ENCODE results near the gene TRIM6. TPM values are rescaled to one million over a fixed set of nuclear protein-coding genes. Genes with fewer than 3 reads are reported as not detected.

Gene TRIM6, protein sequence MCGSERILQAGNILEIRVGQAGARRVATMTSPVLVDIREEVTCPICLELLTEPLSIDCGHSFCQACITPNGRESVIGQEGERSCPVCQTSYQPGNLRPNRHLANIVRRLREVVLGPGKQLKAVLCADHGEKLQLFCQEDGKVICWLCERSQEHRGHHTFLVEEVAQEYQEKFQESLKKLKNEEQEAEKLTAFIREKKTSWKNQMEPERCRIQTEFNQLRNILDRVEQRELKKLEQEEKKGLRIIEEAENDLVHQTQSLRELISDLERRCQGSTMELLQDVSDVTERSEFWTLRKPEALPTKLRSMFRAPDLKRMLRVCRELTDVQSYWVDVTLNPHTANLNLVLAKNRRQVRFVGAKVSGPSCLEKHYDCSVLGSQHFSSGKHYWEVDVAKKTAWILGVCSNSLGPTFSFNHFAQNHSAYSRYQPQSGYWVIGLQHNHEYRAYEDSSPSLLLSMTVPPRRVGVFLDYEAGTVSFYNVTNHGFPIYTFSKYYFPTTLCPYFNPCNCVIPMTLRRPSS
- 3.0 and 5.1 TPM in 2 replicates for total RNA-seq

DNA sequence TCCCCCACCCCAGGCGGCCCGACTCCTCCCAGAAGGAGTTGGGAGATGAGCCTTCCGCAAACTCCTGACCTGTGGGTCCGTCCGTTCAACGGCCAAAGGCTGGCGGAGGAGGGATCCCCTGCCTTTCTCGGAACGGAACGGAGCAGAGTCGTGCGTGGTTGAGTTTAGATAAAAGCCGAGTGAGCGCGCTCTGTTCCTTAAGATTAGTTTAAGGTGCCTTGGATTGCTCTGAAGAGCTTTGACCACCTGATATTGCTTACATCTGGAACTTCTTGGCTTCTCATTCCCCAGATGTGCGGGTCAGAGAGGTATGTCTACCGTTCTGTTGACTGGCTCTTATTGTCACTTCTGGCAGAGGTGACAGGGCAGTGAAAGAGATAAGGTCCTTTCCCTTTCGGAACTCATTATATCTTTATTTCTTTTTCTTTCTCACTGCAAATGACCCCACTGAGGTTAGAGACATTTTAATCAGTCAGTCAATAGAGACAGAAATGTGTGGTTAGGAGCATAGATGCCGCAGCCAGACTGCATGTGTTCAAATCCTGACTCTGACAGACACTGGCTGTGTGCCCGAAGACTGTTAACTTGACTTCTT lies at the start of gene TRIM6:
TSS of gene TRIM6 (plus strand) at position 31 of the 595 bp plus-strand sequence. CDS start at position 292, 261 bp downstream.

DNA sequence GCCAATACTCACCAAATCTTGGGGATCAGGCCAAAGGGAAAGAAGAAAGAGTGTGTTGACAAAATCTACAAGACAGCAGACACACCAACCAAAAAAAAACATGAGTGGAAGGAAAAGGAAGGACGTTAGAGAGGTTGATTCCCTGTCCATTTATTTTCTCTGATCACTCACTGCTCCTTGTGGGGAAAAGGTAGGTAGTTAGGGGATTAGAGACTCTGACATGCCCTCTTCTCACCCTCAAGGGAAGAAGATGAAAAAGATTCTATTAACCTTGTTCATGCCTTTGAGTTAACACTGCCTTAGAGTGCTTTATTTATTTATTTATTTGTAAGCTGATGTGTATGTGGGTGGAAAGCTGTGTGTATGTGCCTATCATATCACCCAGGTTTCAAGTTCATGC lies 48.0 kb upstream of the TRIM6 start, which contains the start of gene OR52H1:
TSS of gene OR52H1 (minus strand) at position 101 of the 400 bp plus-strand sequence. CDS start 3,035 bp downstream, outside the sequence.

DNA sequence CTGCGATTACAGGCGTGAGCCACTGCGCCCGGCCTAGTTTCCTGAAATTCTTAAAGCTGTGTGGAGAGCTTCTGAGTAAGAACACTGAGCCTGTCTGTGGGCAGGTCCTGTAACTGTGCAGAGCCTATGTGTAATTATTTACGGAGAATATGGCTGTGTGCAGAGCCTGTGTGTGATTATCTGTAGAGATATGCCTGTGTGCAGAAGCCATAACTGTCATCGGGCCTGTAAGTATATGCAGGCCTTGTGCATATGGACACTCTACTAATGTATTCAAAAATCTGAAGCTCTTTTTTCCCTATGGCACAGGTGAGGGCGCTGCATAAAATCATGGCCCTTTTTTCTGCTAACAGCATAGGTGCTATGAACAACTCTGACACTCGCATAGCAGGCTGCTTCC lies 15.9 kb upstream of the TRIM6 start, which contains the start of gene OR52B6:
TSS of gene OR52B6 (plus strand) at position 301 of the 400 bp plus-strand sequence. CDS start at position 301, 0 bp downstream.

DNA sequence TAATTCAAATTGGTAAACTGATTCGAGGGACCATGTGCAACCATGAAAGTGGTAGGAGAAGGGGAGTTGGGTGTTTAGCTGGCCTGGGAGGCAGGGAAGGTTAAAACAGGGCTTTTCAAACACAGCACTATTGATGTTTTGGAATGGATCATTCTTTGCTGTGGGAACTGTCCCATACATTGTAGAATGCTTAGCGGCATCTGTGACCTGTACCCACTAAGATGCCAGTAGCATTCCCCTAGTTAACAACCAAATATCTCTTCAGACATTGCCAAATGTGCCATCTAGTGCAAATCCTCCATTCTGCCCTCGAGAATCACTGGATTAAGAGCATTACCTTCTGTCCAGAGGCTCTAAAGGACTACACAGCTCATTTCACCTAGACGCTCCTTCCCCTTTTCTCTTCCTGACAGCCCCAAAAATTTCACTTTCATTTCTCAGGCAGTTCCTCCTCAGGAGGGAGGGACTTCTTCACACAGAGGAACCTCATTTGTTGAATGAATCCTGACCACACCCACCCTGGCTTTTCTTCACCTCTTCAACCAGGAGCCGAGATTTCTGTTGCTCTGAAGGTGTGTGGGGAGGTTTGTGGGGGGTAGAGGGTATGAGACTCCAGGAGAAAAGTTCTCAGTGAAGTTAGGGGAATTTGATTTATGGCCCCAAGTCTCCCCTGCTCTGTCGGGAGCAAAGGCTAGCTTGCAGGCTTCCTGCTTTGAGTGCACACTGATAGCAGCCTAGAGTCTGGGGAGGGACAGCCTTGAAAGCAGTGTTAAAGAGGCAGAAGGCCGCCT lies 28.2 kb downstream of the TRIM6 start, which contains the start of gene TRIM34:
TSS of gene TRIM34 (plus strand) at position 513 of the 791 bp plus-strand sequence. CDS start 7,331 bp downstream, outside the sequence.

Other genes with a start within 250 kb of the TRIM6 start
- gene OR51B6, start 245.1 kb upstream of the TRIM6 start, total RNA-seq: not detected in 2 replicates
- gene OR51M1, start 212.8 kb upstream of the TRIM6 start, total RNA-seq: not detected in 2 replicates
- gene OR51Q1, start 174.5 kb upstream of the TRIM6 start, total RNA-seq: not detected in 2 replicates
- not detected in 2 replicates for gene OR51I1, start 155.1 kb upstream of the TRIM6 start, total RNA-seq
- not detected in 2 replicates for gene OR51I2, start 147.3 kb upstream of the TRIM6 start, total RNA-seq
- not detected in 2 replicates for gene OR52D1, start 108.0 kb upstream of the TRIM6 start, total RNA-seq
- 0.10 and 0.26 TPM in 2 replicates for gene UBQLN3, start 86.7 kb upstream of the TRIM6 start, total RNA-seq
- 0.23 and 0.33 TPM in 2 replicates for gene UBQLNL, start 79.9 kb upstream of the TRIM6 start, total RNA-seq
- 0.91 and 0.99 TPM in 2 replicates for gene OR52H1, start 48.1 kb upstream of the TRIM6 start, total RNA-seq
- not detected in 2 replicates for gene OR52B6, start 15.8 kb upstream of the TRIM6 start, total RNA-seq
- gene TRIM34, start 28.4 kb downstream of the TRIM6 start, total RNA-seq: 7.8 and 14.9 TPM in 2 replicates
- 28.7 and 41.6 TPM in 2 replicates for gene TRIM5, start 88.4 kb downstream of the TRIM6 start, total RNA-seq
- gene TRIM22, start 93.2 kb downstream of the TRIM6 start, total RNA-seq: 111 and 122 TPM in 2 replicates
- not detected in 2 replicates for gene OR56B1, start 139.8 kb downstream of the TRIM6 start, total RNA-seq
- not detected in 2 replicates for gene OR52N4, start 157.6 kb downstream of the TRIM6 start, total RNA-seq
- gene OR52N5, start 186.7 kb downstream of the TRIM6 start, total RNA-seq: not detected in 2 replicates
- gene OR52N1, start 194.6 kb downstream of the TRIM6 start, total RNA-seq: not detected in 2 replicates
- not detected in 2 replicates for gene OR52N2, start 212.3 kb downstream of the TRIM6 start, total RNA-seq
- not detected in 2 replicates for gene OR52E6, start 245.3 kb downstream of the TRIM6 start, total RNA-seq

Measured in smooth muscle cell of the pulmonary artery (primary cell).